BE2C (cell line): Measurements from ENCODE around the gene TMC1.

ENCODE experiments used
- DNase-seq: peaks from one replicate; pipeline ENCODE4 v3.0.0-alpha.2; 2020
- H3K27me3 ChIP-seq: fragments of 250-450 bp; sonication (Bioruptor Pico); 2 replicates; pipeline ENCODE4 v1.5.1; 2020; ENCODE audit warnings: mild to moderate bottlenecking
- H3K36me3 ChIP-seq: fragments of 250-450 bp; sonication (Bioruptor Pico); 2 replicates; pipeline ENCODE4 v1.5.1; 2020; ENCODE audit warnings: mild to moderate bottlenecking
- H3K4me1 ChIP-seq: fragments of 250-450 bp; sonication (Bioruptor Pico); 2 replicates; pipeline ENCODE4 v1.5.1; 2020
- H3K4me3 ChIP-seq: 2 replicates; pipeline ENCODE4 v1.5.1; 2011; ENCODE audit warnings: low read depth, low read length
- H3K9me3 ChIP-seq: fragments of 250-450 bp; sonication (Bioruptor Pico); 2 replicates; pipeline ENCODE4 v1.5.1; 2020
- CTCF ChIP-seq: IDR thresholded peaks from 2 replicates; pipeline ENCODE4 v1.5.1; 2012; ENCODE audit warnings: mild to moderate bottlenecking, low read depth, low read length

TMC1 gene

GRCh38 chr9:72875221-72875620 is 353.8 kb downstream of the TMC1 start:
- Histone ChIP-seq H3K27me3 (no peaks in the 10 kb centered on the region), H3K36me3 (no peaks in the 10 kb centered on the region), H3K4me3 (no peak overlapping the region), H3K9me3 (no peaks in the 10 kb centered on the region), H3K4me1 (no peaks in the 10 kb centered on the region)
- no peak for TF ChIP-seq CTCF
- DNase-seq: no peak

- H3K9me3 ChIP-seq: no peaks in the 10 kb centered on the region
- no peak for DNase-seq
- H3K4me1 ChIP-seq: no peaks in the 10 kb centered on the region
- TF ChIP-seq CTCF: no peak
- H3K4me3 ChIP-seq: no peak overlapping the region
- no peaks in the 10 kb centered on the region for H3K27me3 ChIP-seq
- no peaks in the 10 kb centered on the region for H3K36me3 ChIP-seq
Observed at GRCh38 chr9:72880821-72881220, 359.4 kb downstream of the TMC1 start.

- no peak for DNase-seq
- H3K36me3 ChIP-seq: no peaks in the 10 kb centered on the region
- no peaks in the 10 kb centered on the region for H3K9me3 ChIP-seq
- TF ChIP-seq CTCF: no peak
- no peaks in the 10 kb centered on the region for H3K27me3 ChIP-seq
- H3K4me3 ChIP-seq: no peak overlapping the region
- no peaks in the 10 kb centered on the region for H3K4me1 ChIP-seq
Observed at GRCh38 chr9:72882117-72882775, 360.8 kb downstream of the TMC1 start.

- H3K27me3 ChIP-seq: no peaks in the 10 kb centered on the region
- H3K36me3 ChIP-seq: no peaks in the 10 kb centered on the region
- DNase-seq: no peak
- no peak overlapping the region for H3K4me3 ChIP-seq
- no peaks in the 10 kb centered on the region for H3K4me1 ChIP-seq
- no peak for TF ChIP-seq CTCF
- no peaks in the 10 kb centered on the region for H3K9me3 ChIP-seq
Observed at GRCh38 chr9:72883875-72884274, 362.5 kb downstream of the TMC1 start.

- TF ChIP-seq CTCF: no peak
Observed at GRCh38 chr9:72884508-72884907, 363.1 kb downstream of the TMC1 start.

More at GRCh38 chr9:72884508-72884907, 363.1 kb downstream of the TMC1 start:
- Histone ChIP-seq H3K4me3 (no peak overlapping the region), H3K4me1 (no peaks in the 10 kb centered on the region), H3K27me3 (no peaks in the 10 kb centered on the region), H3K9me3 (no peaks in the 10 kb centered on the region), H3K36me3 (no peaks in the 10 kb centered on the region)
- no peak for DNase-seq
